Epithelial cell of esophagus (primary cell): Measurements from ENCODE around the gene UTF1.

ENCODE experiments used
- DNase-seq: peaks from one replicate; pipeline ENCODE4 v3.0.0; 2010; ENCODE audit warnings: low read depth
- H3K4me3 ChIP-seq: 2 replicates; pipeline ENCODE4 v1.5.1; 2011; ENCODE audit warnings: mild to moderate bottlenecking, low read length, control low read depth
- CTCF ChIP-seq: IDR thresholded peaks from 2 replicates; pipeline ENCODE4 v1.5.1; 2011; ENCODE audit warnings: low read depth, mild to moderate bottlenecking, low read length, control low read depth, inconsistent platforms; ENCODE audit not compliant: insufficient read depth; ENCODE audit errors: missing control alignments

The UTF1 gene

DNA sequence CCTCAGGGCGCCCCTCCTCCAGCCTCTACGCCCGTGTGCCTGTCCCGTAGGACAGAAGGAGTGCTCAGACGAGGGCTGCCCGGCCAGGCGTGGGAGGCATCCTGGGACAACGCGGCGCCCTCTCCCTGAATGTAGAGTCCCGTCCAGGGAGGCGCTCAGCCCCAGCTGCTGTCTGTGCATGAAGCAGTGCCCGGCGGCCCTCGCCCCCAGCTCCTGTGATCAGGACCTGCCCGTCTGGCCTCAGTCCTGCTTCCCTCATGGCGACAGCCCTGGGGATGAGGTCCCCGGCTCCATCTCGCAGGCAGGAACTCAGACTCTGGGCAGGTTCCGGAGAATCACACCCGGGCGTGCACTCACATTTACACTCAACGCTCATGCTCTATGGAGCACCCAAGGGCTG, 24.9 kb upstream of the UTF1 start:
- TF ChIP-seq CTCF, result no peak
- DNase-seq, result no peak
- no peak overlapping the region for H3K4me3 ChIP-seq

DNA sequence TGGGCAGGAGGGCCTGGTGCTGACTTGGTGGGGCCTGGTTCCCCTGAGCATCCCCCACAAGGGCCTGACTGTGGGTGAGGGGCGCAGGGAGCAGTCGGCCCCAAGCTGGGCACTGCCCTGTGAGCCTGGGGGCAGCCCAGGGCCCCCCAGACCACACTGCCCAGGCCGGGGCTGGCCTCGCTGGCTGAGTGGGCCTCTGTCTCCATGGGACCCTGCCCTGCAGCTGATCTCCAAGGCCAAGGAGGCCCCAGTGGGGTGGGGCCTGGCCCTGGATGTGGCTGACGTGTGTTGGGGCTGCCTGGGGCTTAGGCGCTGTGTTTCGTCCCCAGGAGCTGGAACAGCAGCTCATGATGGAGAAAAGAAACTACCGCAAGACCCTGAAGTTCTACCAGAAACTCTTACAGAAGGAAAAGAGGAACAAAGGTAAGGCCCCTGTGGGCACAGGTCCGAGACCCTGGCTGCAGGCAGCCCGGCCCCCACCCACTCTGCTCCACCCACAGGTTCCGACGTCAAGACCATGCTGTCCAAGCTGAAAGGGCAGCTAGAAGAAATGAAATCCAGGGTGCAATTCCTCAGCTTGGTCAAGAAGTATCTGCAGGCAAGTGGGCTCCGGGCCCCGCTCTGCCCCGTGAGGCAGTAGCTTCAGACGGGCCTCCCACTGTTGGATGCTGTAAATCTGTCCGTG, 23.5 kb upstream of the UTF1 start:
- no peak overlapping the region for H3K4me3 ChIP-seq
- DNase-seq, result no peak
- no peak for TF ChIP-seq CTCF

GRCh38 chr10:133207041-133207600, 22.9 kb upstream of the UTF1 start:
- H3K4me3 ChIP-seq, result no peak overlapping the region
- no peak for DNase-seq
- TF ChIP-seq CTCF, result no peak

DNA sequence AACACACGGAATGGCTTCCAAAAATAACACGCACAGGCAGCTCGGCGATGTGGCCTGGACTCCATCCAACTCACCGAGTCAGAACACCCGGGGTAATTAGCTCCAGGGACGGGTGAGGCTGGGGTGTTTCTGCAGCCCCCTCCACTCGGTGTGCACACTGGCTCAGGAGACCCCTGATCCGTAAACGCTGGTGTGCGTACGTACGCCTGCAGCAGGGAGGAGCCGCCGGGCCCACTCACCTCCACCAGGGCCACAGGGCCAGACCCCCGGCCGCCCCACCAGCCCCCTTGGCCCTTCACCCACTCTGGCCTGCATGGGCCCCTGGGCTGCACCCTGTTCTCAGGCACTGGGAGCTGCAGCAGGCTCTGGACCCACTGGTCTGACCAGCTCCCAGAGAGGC, 22.4 kb upstream of the UTF1 start:
- no peak for DNase-seq
- TF ChIP-seq CTCF, result no peak
- no peak overlapping the region for H3K4me3 ChIP-seq

DNA sequence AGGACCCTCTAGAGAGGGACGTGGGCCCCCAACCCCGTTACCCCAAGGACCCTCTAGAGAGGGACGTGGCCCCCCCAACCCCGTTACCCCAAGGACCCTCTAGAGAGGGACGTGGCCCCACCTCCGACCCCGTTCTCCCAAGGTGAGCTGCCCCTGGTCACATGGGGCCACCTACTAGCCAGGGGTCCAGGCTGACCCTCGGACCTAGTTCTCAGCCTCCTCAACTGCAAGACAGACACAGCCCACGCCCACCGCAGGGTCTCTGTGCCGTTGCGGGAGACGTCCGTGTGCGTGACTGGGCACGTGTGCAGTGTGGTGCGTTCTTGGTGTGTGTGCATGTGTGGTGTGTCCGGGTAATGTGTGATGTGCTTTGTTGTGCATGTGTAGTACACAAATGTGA, 21.6 kb upstream of the UTF1 start:
- no peak for DNase-seq
- no peak for TF ChIP-seq CTCF
- no peak overlapping the region for H3K4me3 ChIP-seq

DNA sequence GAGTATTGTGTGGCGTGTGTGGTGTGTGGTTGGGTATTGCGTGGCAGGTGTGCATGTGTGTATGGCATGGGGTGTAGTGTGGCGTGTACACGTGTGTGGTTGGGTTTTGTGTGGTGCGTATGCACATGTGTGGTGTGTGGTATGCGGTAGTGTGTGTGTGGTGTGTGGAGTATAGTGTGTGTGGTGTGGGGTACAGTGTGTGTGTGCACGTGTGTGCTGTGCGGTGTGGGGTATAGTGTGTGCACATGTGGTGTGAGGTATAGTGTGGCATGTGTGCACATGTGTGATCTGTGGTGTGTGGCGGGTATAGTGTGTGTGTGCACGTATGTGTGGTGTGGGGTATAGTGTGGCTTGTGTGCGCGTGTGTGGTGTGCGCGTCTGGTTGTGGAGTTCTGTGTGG, 20.9 kb upstream of the UTF1 start:
- TF ChIP-seq CTCF, result no peak
- H3K4me3 ChIP-seq, result no peak overlapping the region
- no peak for DNase-seq

DNA sequence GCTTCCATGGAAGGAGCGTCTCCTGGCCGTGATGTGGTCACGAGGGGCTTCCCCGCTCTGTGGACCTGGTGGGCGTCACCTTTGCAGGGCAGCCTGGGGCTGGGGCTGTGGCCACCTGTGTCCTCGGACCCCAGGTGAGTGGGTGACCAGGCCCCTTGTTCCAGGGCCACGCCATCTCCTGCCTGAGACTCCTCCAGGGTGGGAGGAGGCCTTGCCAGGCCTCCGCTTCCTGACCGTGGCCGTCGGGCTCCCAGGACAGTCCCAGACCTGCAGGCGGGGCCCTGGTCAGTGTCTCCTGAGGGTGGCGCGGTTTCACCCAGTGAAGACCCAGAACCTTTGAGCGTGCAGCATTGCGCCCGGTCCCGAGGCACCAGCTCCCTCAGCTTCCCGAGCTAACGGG, 20.4 kb upstream of the UTF1 start:
- no peak for DNase-seq
- H3K4me3 ChIP-seq, result no peak overlapping the region
- no peak for TF ChIP-seq CTCF
